HepG2 (cell line): ENCODE measurements around the gene BMPR2. TPM values are rescaled to one million over a fixed set of nuclear protein-coding genes. Genes with fewer than 3 reads are reported as not detected.

Experiments used
- ATF6 ChIP-seq: sonication (generic); formaldehyde crosslinking; conservative IDR thresholded peaks from 2 replicates; pipeline ENCODE4 v1.4.0; 2020; ENCODE audit warnings: missing genetic modification reagents
- CAMTA2 ChIP-seq: sonication (generic); formaldehyde crosslinking; IDR thresholded peaks from 2 replicates; pipeline ENCODE4 v1.4.0; 2020; ENCODE audit warnings: mild to moderate bottlenecking, missing genetic modification reagents, borderline replicate concordance
- CENPT ChIP-seq: sonication (generic); formaldehyde crosslinking; IDR thresholded peaks from 2 replicates; pipeline ENCODE4 v1.8.0; 2022; ENCODE audit warnings: low read depth, mild to moderate bottlenecking, moderate library complexity, missing genetic modification reagents
- E2F5 ChIP-seq: sonication (generic); formaldehyde crosslinking; conservative IDR thresholded peaks from 2 replicates; pipeline ENCODE4 v1.4.0; 2020; ENCODE audit warnings: missing genetic modification reagents
- KAT8 ChIP-seq: IDR thresholded peaks from 2 replicates; pipeline ENCODE4 v1.6.1; 2016; ENCODE audit warnings: missing genetic modification reagents, missing compliant biosample characterization
- KLF15 ChIP-seq: sonication (generic); formaldehyde crosslinking; IDR thresholded peaks from 2 replicates; pipeline ENCODE4 v1.8.1; 2023; ENCODE audit warnings: borderline replicate concordance, mild to moderate bottlenecking, inconsistent platforms, missing genetic modification reagents, mixed read lengths
- MZF1 ChIP-seq: sonication (generic); formaldehyde crosslinking; IDR thresholded peaks from 2 replicates; pipeline ENCODE4 v1.8.1; 2023; ENCODE audit warnings: mild to moderate bottlenecking, missing genetic modification reagents, borderline replicate concordance
- PAXIP1 ChIP-seq: sonication (generic); formaldehyde crosslinking; conservative IDR thresholded peaks from 2 replicates; pipeline ENCODE4 v1.4.0; 2020; ENCODE audit warnings: mild to moderate bottlenecking, missing genetic modification reagents, moderate library complexity
- RBM22 ChIP-seq: fragments of 200-400 bp; formaldehyde crosslinking; optimal IDR thresholded peaks from 2 replicates; pipeline ENCODE3; 2017; ENCODE audit warnings: mild to moderate bottlenecking, low read length, moderate library complexity
- REL ChIP-seq: sonication (generic); formaldehyde crosslinking; conservative IDR thresholded peaks from 2 replicates; pipeline ENCODE4 v1.8.0; 2022; ENCODE audit warnings: mild to moderate bottlenecking, missing genetic modification reagents, moderate library complexity
- THRA ChIP-seq: sonication (generic); formaldehyde crosslinking; IDR thresholded peaks from 2 replicates; pipeline ENCODE4 v1.4.0; 2020; ENCODE audit warnings: missing genetic modification reagents, borderline replicate concordance
- UBTF ChIP-seq: sonication (generic); formaldehyde crosslinking; IDR thresholded peaks from 2 replicates; pipeline ENCODE4 v1.4.0; 2020; ENCODE audit warnings: mild to moderate bottlenecking, missing genetic modification reagents
- ZFAT ChIP-seq: sonication (generic); formaldehyde crosslinking; conservative IDR thresholded peaks from 2 replicates; pipeline ENCODE4 v1.8.1; 2023; ENCODE audit warnings: missing genetic modification reagents, inconsistent platforms
- ZNF614 ChIP-seq: IDR thresholded peaks from 2 replicates; pipeline ENCODE4 v1.6.1; 2018; ENCODE audit warnings: missing biosample characterization, missing genetic modification reagents, inconsistent platforms, borderline replicate concordance
- ZUFSP ChIP-seq: sonication (generic); formaldehyde crosslinking; IDR thresholded peaks from 2 replicates; pipeline ENCODE4 v1.9.0; 2021; ENCODE audit warnings: missing genetic modification reagents, mild to moderate bottlenecking, borderline replicate concordance
- polyA plus RNA-seq, 8 experiments: library from polyadenylated mRNA; depleted of rRNA in 3 of 8; stranded (reverse) in 7 of 8; unstranded in 1 of 8; fragments of >200 nt; fragmentation: Illumina TruSeq in 4 of 8; extraction: Trizol in 4 of 8; gene quantifications; 2 replicates each; pipeline versions ENCODE4 v1.2.1 to v1.2.3, GENCODE V29; 2011 to 2016; ENCODE audit warnings: low read depth in 4 of 8, missing spikeins in 1 of 8, mixed read lengths in 1 of 8; ENCODE audit not compliant: insufficient read depth in 1 of 8
- total RNA-seq, 5 experiments: library from RNA; depleted of rRNA; stranded (reverse); fragments of >200 nt; fragmentation: Illumina TruSeq; extraction: Trizol; gene quantifications; 2 replicates each; pipeline ENCODE4 v1.2.3, GENCODE V29; 2016; ENCODE audit warnings: low read depth in 1 of 5

BMPR2 gene
- total and polyA plus RNA-seq, 2 of the 13 experiments (the other 11 are each of a cell fraction or from before 2014, with no cell fraction given): 5.5 to 10.3 TPM

GRCh38 chr2:202494300-202495229 is 118.4 kb downstream of the BMPR2 start (continued):
- TF ChIP-seq CAMTA2 (CRISPR knock-in tag) (no peak), REL (CRISPR knock-in tag) (no peak), CENPT (CRISPR knock-in tag) (no peak), KLF15 (CRISPR knock-in tag) (no peak), ZFAT (CRISPR knock-in tag) (no peak), RBM22 (peak; percentile 58), ATF6 (CRISPR knock-in tag) (no peak), ZUFSP (CRISPR knock-in tag) (no peak), THRA (CRISPR knock-in tag) (peak; percentile 56; the same call in 1 of the 2 replicates), UBTF (CRISPR knock-in tag) (no peak), PAXIP1 (CRISPR knock-in tag) (peak; percentile 90), E2F5 (CRISPR knock-in tag) (no peak), ZNF614 (CRISPR knock-in tag) (peak; percentile 93), KAT8 (CRISPR knock-in tag) (peak; percentile 87; the same call in 1 of the 2 replicates), MZF1 (CRISPR knock-in tag) (no peak)
